HCT116 (cell line): Measurements from ENCODE around the gene PRICKLE3. TPM values are rescaled to one million over a fixed set of nuclear protein-coding genes. Genes with fewer than 3 reads are reported as not detected.

Experiments
- ATAC-seq: fragments of 200-7000 bp; cut with Tn5 transposase; 2 replicates; pipeline ENCODE4 v1.9.1; 2020; ENCODE audit warnings: mild to moderate bottlenecking, moderate library complexity
- BruUV-seq: library from RNA; stranded (reverse); fragments of 400-500 nt; replicated peaks from 2 replicates; lab custom pipeline; 2021; lab: Mats Ljungman, UMichigan
- CTCF ChIA-PET: fragments of 300-600 bp; sonication (Branson Sonifier 250); formaldehyde crosslinking; loops from one replicate; lab custom pipeline; 2021; ENCODE audit warnings: antibody characterized with exemption; lab: Charles Lee
- POLR2A ChIA-PET: fragments of 300-600, 350-600 bp; sonication (Branson Sonifier 250); formaldehyde crosslinking; loops from one replicate; lab custom pipeline; 2021; ENCODE audit warnings: antibody characterized with exemption; lab: Charles Lee
- RAD21 ChIA-PET, 2 experiments: fragments of 300-600 bp; sonication (Branson Sonifier 250); formaldehyde crosslinking; loops; one replicate each; lab custom pipeline; 2023; ENCODE audit warnings: low total read pairs in 2 of 2; ENCODE audit not compliant: uncharacterized antibody in 2 of 2, unreplicated experiment in 2 of 2, low non-redundant PET in 1 of 2; lab: Charles Lee
- DNase-seq: peaks from one replicate; pipeline ENCODE4 v3.0.0-alpha.2; 2010; ENCODE audit warnings: low read depth, low spot score
- H2AFZ ChIP-seq: fragments of 200-600 bp; shearing (Covaris generic), sonication (generic); 2 replicates; pipeline ENCODE4 v1.6.1; 2017; ENCODE audit warnings: low read depth, mixed run types, mixed read lengths, antibody characterized with exemption, low read length; ENCODE audit not compliant: poor library complexity, severe bottlenecking
- H3K27ac ChIP-seq: 2 replicates; pipeline ENCODE4 v1.5.1; 2012; ENCODE audit warnings: low read depth, low read length
- H3K27me3 ChIP-seq: fragments of 200-600 bp; sonication (generic); 2 replicates; pipeline ENCODE4 v1.6.1; 2016; ENCODE audit warnings: mixed run types, low read length, mixed read lengths; ENCODE audit not compliant: insufficient read depth
- H3K36me3 ChIP-seq, 2 experiments: fragments of 200-500 bp in 1 of 2; fragments of 200-600 bp in 1 of 2; sonication (Bioruptor generic) in 1 of 2; sonication (generic) in 1 of 2; 2 replicates each; pipeline versions ENCODE4 v1.5.1 to v1.6.1; 2014 to 2016; ENCODE audit warnings: low read length in 2 of 2, inconsistent platforms in 1 of 2, mixed read lengths in 1 of 2, mixed run types in 1 of 2; ENCODE audit not compliant: insufficient read depth in 2 of 2, control insufficient read depth in 1 of 2
- H3K4me1 ChIP-seq, 2 experiments: fragments of 200-600 bp in 1 of 2; sonication (generic) in 1 of 2; 2 replicates each; pipeline versions ENCODE4 v1.5.1 to v1.6.1; 2012 to 2017; ENCODE audit warnings: low read length in 2 of 2, inconsistent platforms in 1 of 2, mild to moderate bottlenecking in 1 of 2, mixed read lengths in 1 of 2, mixed run types in 1 of 2, moderate library complexity in 1 of 2; ENCODE audit not compliant: insufficient read depth in 2 of 2, control insufficient read depth in 1 of 2
- H3K4me2 ChIP-seq: fragments of 200-600 bp; sonication (generic); 2 replicates; pipeline ENCODE4 v1.6.1; 2017; ENCODE audit warnings: mixed run types, low read length, mixed read lengths
- H3K4me3 ChIP-seq, 2 experiments: fragments of 200-600 bp in 1 of 2; sonication (generic) in 1 of 2; replicated peaks in 1 of 2; 2 replicates each; pipeline ENCODE4 v1.5.1; 2011 to 2016; ENCODE audit warnings: low read length in 2 of 2, control low read depth in 1 of 2, low read depth in 1 of 2, mild to moderate bottlenecking in 1 of 2, mixed read lengths in 1 of 2, mixed run types in 1 of 2
- H3K79me2 ChIP-seq: fragments of 200-600 bp; sonication (generic); 2 replicates; pipeline ENCODE4 v1.6.1; 2017; ENCODE audit warnings: mild to moderate bottlenecking, mixed run types, low read length, moderate library complexity, mixed read lengths; ENCODE audit not compliant: insufficient read depth
- H3K9ac ChIP-seq: fragments of 200-600 bp; sonication (generic); 2 replicates; pipeline ENCODE4 v1.6.1; 2016; ENCODE audit warnings: low read length, mixed read lengths
- H3K9me2 ChIP-seq: fragments of 200-600 bp; sonication (generic), shearing (Covaris generic); 2 replicates; pipeline ENCODE4 v1.6.1; 2017; ENCODE audit warnings: mixed run types, mild to moderate bottlenecking, moderate library complexity; ENCODE audit not compliant: insufficient read depth
- H3K9me3 ChIP-seq, 2 experiments: fragments of 200-500 bp in 1 of 2; fragments of 200-600 bp in 1 of 2; sonication (Bioruptor generic) in 1 of 2; sonication (generic) in 1 of 2; 2 replicates each; pipeline ENCODE4 v1.6.1; 2014 to 2017; ENCODE audit warnings: low read length in 2 of 2, mixed read lengths in 2 of 2, inconsistent platforms in 1 of 2, low read depth in 1 of 2, mild to moderate bottlenecking in 1 of 2, mixed run types in 1 of 2, moderate library complexity in 1 of 2; ENCODE audit not compliant: control insufficient read depth in 1 of 2, insufficient read depth in 1 of 2
- H4K20me1 ChIP-seq: fragments of 200-600 bp; sonication (generic), shearing (Covaris generic); 2 replicates; pipeline ENCODE4 v1.6.1; 2017; ENCODE audit warnings: mixed run types, mild to moderate bottlenecking, moderate library complexity; ENCODE audit not compliant: insufficient read depth
- CBX3 ChIP-seq: IDR thresholded peaks from 2 replicates; pipeline ENCODE4 v1.6.1; 2012; ENCODE audit warnings: low read depth
- ELF1 ChIP-seq: IDR thresholded peaks from 2 replicates; pipeline ENCODE4 v1.6.1; 2012; ENCODE audit warnings: low read depth, borderline replicate concordance
- EZH2 ChIP-seq: fragments of 200-600 bp; sonication (generic); IDR thresholded peaks from 2 replicates; pipeline ENCODE4 v1.6.1; 2017; ENCODE audit warnings: antibody characterized with exemption, mixed run types
- EZH2phosphoT487 ChIP-seq: fragments of 200-600 bp; IDR thresholded peaks from 2 replicates; pipeline ENCODE4 v1.6.1; 2018; ENCODE audit warnings: antibody characterized with exemption, borderline replicate concordance
- FOSL1 ChIP-seq: IDR thresholded peaks from 2 replicates; pipeline ENCODE4 v1.6.1; 2012; ENCODE audit warnings: low read depth
- POLR2AphosphoS5 ChIP-seq: IDR thresholded peaks from 2 replicates; pipeline ENCODE4 v1.6.1; 2011; ENCODE audit warnings: mild to moderate bottlenecking, low read depth, low read length, moderate library complexity
- SIN3A ChIP-seq: IDR thresholded peaks from 2 replicates; pipeline ENCODE4 v1.6.1; 2012; ENCODE audit warnings: low read depth
- TCF7L2 ChIP-seq: IDR thresholded peaks from 2 replicates; pipeline ENCODE4 v1.7.0; 2011; ENCODE audit warnings: borderline replicate concordance, inconsistent platforms; ENCODE audit not compliant: insufficient read depth, insufficient read length; ENCODE audit errors: extremely low read depth
- YY1 ChIP-seq: IDR thresholded peaks from 2 replicates; pipeline ENCODE4 v1.6.1; 2011; ENCODE audit warnings: low read length, low read depth, moderate library complexity, mild to moderate bottlenecking; ENCODE audit not compliant: insufficient replicate concordance; ENCODE audit errors: extremely low read depth
- ZFX ChIP-seq: fragments of 450-650 bp; IDR thresholded peaks from 2 replicates; pipeline ENCODE4 v1.6.1; 2017
- intact Hi-C: fragments of 100-400 bp; cut with micrococcal nuclease; formaldehyde crosslinking; loops from 2 replicates; pipeline ENCODE4 v1.10.0; 2022
- total RNA-seq: library from RNA; stranded (reverse); gene quantifications from one replicate; pipeline ENCODE4 v1.2.1, GENCODE V29; 2021; ENCODE audit not compliant: unreplicated experiment
- TF ChIP-seq, protein P1 (sequence below), 3 experiments: fragments of 200-600 bp in 1 of 3; sonication (generic) in 1 of 3; IDR thresholded peaks in 2 of 3; conservative IDR thresholded peaks in 1 of 3; 2 replicates each; pipeline ENCODE4 v1.5.1; 2012 to 2017; ENCODE audit warnings: low read depth in 2 of 3, low read length in 2 of 3, antibody characterized with exemption in 1 of 3, borderline replicate concordance in 1 of 3, control low read depth in 1 of 3, mild to moderate bottlenecking in 1 of 3, mixed read lengths in 1 of 3, mixed run types in 1 of 3, moderate library complexity in 1 of 3; ENCODE audit not compliant: insufficient read depth in 1 of 3

Gene PRICKLE3
- total RNA-seq, 1 experiment from 2014 or later, result 27.8 TPM

DNA sequence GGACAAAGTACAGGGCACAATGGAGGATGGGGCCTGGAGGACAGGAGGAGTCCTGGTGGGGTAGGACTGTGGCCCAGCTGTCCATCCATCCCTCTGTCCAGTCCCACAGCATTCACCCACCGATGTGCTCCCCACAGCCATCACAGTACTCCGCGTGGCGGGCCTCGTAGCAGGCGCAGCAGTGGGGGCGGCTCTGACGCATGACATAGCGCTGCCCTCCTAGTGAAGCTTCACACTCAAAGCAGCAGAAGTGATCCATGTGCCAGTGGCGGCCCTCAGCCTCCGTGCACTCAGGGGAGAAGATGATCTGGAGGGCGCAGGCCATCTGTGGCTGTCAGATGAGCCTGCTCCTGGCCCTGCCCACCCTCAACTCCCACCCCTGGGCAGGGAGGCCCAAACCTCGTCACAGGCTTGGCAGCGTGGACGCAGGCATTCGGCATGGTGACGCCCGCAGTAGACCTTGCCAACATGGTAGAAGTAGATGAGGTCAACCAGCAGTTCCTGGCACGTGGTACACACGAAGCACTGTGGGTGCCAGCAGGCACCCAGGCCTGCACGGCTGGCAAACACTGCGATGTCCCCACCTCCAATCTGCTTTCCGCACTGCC, 8.2 kb downstream of the PRICKLE3 start:
- Histone ChIP-seq H2AFZ (no peak overlapping the region), H3K4me1 (peaks cover 9 to 34% of the 10 kb centered on the region in 2 experiments; a peak in 3 of 4 replicates), H3K27ac (no peak overlapping the region; the same call in 1 of the 2 replicates), H3K9me3 (no peaks in the 10 kb centered on the region), H3K27me3 (no peaks in the 10 kb centered on the region), H3K36me3 (peaks cover 7 to 10% of the 10 kb centered on the region in 2 experiments; a peak in 3 of 4 replicates), H3K9me2 (no peaks in the 10 kb centered on the region), H3K9ac (no peak overlapping the region), H3K4me2 (no peak overlapping the region), H3K4me3 (no peak overlapping the region)
- CTCF ChIA-PET, result no interaction called here
- POLR2A ChIA-PET, result interaction anchor here (0.9 kb wide), 1 partner anchor 13 kb away, joined by 4 read pairs; no protein-coding TSS in a partner anchor
- 0 out of 2 replicates have a peak, but pooled peaks have one; percentile 1 for ATAC-seq
- no TSS peak for BruUV-seq
- TF ChIP-seq EZH2 (no peak), POLR2AphosphoS5 (peak; percentile 31; the same call in 1 of the 2 replicates), ELF1 (no peak)
- TF ChIP-seq, all 23 proteins: peak for 1
- RAD21 ChIA-PET, result no interaction called here
- no peak for DNase-seq
- H4K20me1 ChIP-seq, result no peaks in the 10 kb centered on the region
- peaks cover 22% of the 10 kb centered on the region for H3K79me2 ChIP-seq
- intact Hi-C loops, result no loop called here

DNA sequence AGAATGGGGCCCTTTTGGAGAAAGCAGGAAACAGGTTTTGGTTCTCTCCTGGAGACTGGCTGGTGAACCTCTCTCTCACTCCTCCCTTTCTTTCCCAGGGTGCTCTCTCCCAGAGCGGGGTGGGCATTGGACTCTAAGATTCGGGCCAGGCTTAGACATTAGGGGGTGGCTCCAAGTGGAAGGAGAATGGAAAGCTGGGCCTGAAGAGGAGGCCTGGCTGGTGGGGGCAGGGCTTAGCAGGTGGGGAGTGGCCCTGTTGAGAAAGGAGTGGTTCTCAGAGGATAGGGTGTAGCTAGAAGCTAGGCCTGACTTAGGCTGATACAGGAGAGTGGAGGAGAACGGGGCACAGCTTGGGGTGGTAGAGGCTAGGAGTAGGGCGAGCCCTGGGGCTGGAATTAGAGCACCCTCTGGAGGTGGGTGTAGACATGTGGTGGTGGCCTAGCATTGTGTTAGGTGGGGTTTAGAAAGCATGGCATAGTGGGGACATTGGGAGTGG, 8.8 kb downstream of the PRICKLE3 start:
- Histone ChIP-seq H3K4me1 (peaks cover 9 to 38% of the 10 kb centered on the region in 2 experiments; a peak in 3 of 4 replicates), H3K36me3 (peaks cover 6 to 9% of the 10 kb centered on the region in 2 experiments; a peak in 3 of 4 replicates), H3K79me2 (peaks cover 28% of the 10 kb centered on the region), H3K4me2 (no peak overlapping the region), H2AFZ (no peak overlapping the region), H3K27ac (peak overlapping the region; percentile 35; the same call in 1 of the 2 replicates), H4K20me1 (no peaks in the 10 kb centered on the region), H3K9me2 (no peaks in the 10 kb centered on the region), H3K9ac (no peak overlapping the region)
- DNase-seq (no peak), ATAC-seq (peak; percentile 35)
- ChIA-PET RAD21 (no interaction called here), CTCF (no interaction called here), POLR2A (interaction anchor here (0.9 kb wide), 1 partner anchor 14 kb away, joined by 4 read pairs; no protein-coding TSS in a partner anchor)
- BruUV-seq, result no TSS peak
- intact Hi-C loops, result no loop called here
- TF ChIP-seq TCF7L2, result no peak
- no peak for TF ChIP-seq FOSL1
- TF ChIP-seq ZFX, result no peak
- TF ChIP-seq CBX3, result no peak
- TF ChIP-seq, protein P1, sequence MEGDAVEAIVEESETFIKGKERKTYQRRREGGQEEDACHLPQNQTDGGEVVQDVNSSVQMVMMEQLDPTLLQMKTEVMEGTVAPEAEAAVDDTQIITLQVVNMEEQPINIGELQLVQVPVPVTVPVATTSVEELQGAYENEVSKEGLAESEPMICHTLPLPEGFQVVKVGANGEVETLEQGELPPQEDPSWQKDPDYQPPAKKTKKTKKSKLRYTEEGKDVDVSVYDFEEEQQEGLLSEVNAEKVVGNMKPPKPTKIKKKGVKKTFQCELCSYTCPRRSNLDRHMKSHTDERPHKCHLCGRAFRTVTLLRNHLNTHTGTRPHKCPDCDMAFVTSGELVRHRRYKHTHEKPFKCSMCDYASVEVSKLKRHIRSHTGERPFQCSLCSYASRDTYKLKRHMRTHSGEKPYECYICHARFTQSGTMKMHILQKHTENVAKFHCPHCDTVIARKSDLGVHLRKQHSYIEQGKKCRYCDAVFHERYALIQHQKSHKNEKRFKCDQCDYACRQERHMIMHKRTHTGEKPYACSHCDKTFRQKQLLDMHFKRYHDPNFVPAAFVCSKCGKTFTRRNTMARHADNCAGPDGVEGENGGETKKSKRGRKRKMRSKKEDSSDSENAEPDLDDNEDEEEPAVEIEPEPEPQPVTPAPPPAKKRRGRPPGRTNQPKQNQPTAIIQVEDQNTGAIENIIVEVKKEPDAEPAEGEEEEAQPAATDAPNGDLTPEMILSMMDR (IDR thresholded peaks at IDR 0.05 in 2 of 3, conservative IDR thresholded peaks at IDR 0.05 in 1 of 3; ENCODE audit: borderline replicate concordance in 1 of 3, insufficient read depth in 1 of 3, low read depth in 2 of 3, low read length in 2 of 3), result peak in 2 of 3 experiments; percentile 23; a peak in 2 of 6 replicates
- no peak for TF ChIP-seq EZH2phosphoT487
- no peak for TF ChIP-seq YY1
- no peak for TF ChIP-seq SIN3A
- TF ChIP-seq, all 23 proteins: peak for 1
- Histone ChIP-seq H3K4me3 (no peak overlapping the region), H3K9me3 (no peaks in the 10 kb centered on the region), H3K27me3 (no peaks in the 10 kb centered on the region)
